ENCODE data around the gene SELENOH.

DNA sequence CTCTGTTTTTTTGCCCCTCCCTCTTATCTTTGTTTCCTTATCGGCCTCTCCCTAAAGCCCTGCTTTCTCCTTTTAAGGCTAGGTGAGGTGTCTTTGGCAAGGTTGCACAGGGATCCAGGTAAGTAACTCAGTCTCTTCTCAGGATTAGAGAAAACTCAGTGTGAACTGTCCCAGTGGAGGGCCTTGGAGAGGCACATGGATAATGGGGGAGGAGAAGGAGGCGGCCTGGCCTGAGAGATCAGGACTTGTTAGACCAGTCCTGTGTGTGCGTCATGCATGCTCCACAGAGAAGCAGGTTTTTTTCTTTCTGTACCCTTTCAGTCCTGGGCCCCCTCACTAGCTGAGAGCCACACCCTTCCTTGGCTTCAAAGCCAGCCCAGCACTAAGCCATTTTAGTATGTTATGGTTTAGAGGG lies 40.2 kb downstream of the SELENOH start:
- TF ChIP-seq, protein P1, sequence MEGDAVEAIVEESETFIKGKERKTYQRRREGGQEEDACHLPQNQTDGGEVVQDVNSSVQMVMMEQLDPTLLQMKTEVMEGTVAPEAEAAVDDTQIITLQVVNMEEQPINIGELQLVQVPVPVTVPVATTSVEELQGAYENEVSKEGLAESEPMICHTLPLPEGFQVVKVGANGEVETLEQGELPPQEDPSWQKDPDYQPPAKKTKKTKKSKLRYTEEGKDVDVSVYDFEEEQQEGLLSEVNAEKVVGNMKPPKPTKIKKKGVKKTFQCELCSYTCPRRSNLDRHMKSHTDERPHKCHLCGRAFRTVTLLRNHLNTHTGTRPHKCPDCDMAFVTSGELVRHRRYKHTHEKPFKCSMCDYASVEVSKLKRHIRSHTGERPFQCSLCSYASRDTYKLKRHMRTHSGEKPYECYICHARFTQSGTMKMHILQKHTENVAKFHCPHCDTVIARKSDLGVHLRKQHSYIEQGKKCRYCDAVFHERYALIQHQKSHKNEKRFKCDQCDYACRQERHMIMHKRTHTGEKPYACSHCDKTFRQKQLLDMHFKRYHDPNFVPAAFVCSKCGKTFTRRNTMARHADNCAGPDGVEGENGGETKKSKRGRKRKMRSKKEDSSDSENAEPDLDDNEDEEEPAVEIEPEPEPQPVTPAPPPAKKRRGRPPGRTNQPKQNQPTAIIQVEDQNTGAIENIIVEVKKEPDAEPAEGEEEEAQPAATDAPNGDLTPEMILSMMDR (IDR thresholded peaks at IDR 0.05): no peak
- TF ChIP-seq POLR2A (IDR thresholded peaks at IDR 0.05): no peak
